GM10847 (cell line): ENCODE data around the gene MCF2L2.

ENCODE experiments used
- POLR2A ChIP-seq: IDR thresholded peaks from 2 replicates; pipeline ENCODE4 v1.6.1; 2011; ENCODE audit not compliant: insufficient read length; ENCODE audit errors: extremely low read depth

Gene MCF2L2

GRCh38 chr3:183189641-183190040, 238.8 kb downstream of the MCF2L2 start:
- TF ChIP-seq POLR2A = no peak

GRCh38 chr3:183188895-183189462, 239.4 kb downstream of the MCF2L2 start:
- TF ChIP-seq POLR2A = no peak

- no peak for TF ChIP-seq POLR2A
These were observed 242.7 kb downstream of the MCF2L2 start for GRCh38 chr3:183185696-183186095.

- no peak for TF ChIP-seq POLR2A
These were observed 245.4 kb downstream of the MCF2L2 start for GRCh38 chr3:183182732-183183610.

- no peak for TF ChIP-seq POLR2A
These were observed 246.3 kb downstream of the MCF2L2 start for GRCh38 chr3:183182073-183182472.

- TF ChIP-seq POLR2A = no peak
These were observed 246.8 kb downstream of the MCF2L2 start for GRCh38 chr3:183181606-183182005.

GRCh38 chr3:183180784-183181295, 247.6 kb downstream of the MCF2L2 start:
- TF ChIP-seq POLR2A = no peak

GRCh38 chr3:183180110-183180783, 248.2 kb downstream of the MCF2L2 start:
- TF ChIP-seq POLR2A = no peak

GRCh38 chr3:183178833-183179549, 249.4 kb downstream of the MCF2L2 start:
- no peak for TF ChIP-seq POLR2A

GRCh38 chr3:183178512-183178832, 249.9 kb downstream of the MCF2L2 start:
- no peak for TF ChIP-seq POLR2A

GRCh38 chr3:183172051-183172639, 256.3 kb downstream of the MCF2L2 start:
- TF ChIP-seq POLR2A = no peak

GRCh38 chr3:183163563-183163962, 264.9 kb downstream of the MCF2L2 start:
- TF ChIP-seq POLR2A = no peak

GRCh38 chr3:183161552-183162336, 266.7 kb downstream of the MCF2L2 start:
- TF ChIP-seq POLR2A = no peak

GRCh38 chr3:183160616-183161015, 267.8 kb downstream of the MCF2L2 start:
- TF ChIP-seq POLR2A = no peak

GRCh38 chr3:183159333-183159732, 269.1 kb downstream of the MCF2L2 start:
- no peak for TF ChIP-seq POLR2A

- TF ChIP-seq POLR2A = no peak
These were observed 269.8 kb downstream of the MCF2L2 start for GRCh38 chr3:183158551-183159006.
